ENCODE measurements around the gene ZNF580. TPM values are rescaled to one million over a fixed set of nuclear protein-coding genes. Genes with fewer than 3 reads are reported as not detected.

ZNF580 gene, protein sequence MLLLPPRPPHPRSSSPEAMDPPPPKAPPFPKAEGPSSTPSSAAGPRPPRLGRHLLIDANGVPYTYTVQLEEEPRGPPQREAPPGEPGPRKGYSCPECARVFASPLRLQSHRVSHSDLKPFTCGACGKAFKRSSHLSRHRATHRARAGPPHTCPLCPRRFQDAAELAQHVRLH
- 10.1 and 10.4 TPM in 2 replicates for total RNA-seq

GRCh38 chr19:55640577-55641425 is at the start of gene ZNF580:
TSS of gene ZNF580 (plus strand) at chr19:55641002. CDS start at chr19:55642509, 1,507 bp downstream.
- Histone ChIP-seq H3K4me3 (ENCODE audit: low read depth, low read length) (peak within 1 kb of the TSS; percentile 68), H3K36me3 (ENCODE audit: control insufficient read depth, insufficient read depth, low read length) (peaks cover 4% of the 10 kb centered on the region), H3K27me3 (ENCODE audit: control insufficient read depth, insufficient read depth, low read length) (no peaks in the 10 kb centered on the region)
- DNase-seq (ENCODE audit: low read depth) = no peak
- no peak for TF ChIP-seq CTCF (IDR thresholded peaks at IDR 0.05; ENCODE audit: insufficient read depth, low read length, poor library complexity, severe bottlenecking)

- no peak overlapping the region for H3K4me3 ChIP-seq (ENCODE audit: low read depth, low read length)
- no peak for DNase-seq (ENCODE audit: low read depth)
- no peak for TF ChIP-seq CTCF (IDR thresholded peaks at IDR 0.05; ENCODE audit: insufficient read depth, low read length, poor library complexity, severe bottlenecking)
These were observed 49.2 kb upstream of the ZNF580 start for GRCh38 chr19:55591555-55591954.

DNA sequence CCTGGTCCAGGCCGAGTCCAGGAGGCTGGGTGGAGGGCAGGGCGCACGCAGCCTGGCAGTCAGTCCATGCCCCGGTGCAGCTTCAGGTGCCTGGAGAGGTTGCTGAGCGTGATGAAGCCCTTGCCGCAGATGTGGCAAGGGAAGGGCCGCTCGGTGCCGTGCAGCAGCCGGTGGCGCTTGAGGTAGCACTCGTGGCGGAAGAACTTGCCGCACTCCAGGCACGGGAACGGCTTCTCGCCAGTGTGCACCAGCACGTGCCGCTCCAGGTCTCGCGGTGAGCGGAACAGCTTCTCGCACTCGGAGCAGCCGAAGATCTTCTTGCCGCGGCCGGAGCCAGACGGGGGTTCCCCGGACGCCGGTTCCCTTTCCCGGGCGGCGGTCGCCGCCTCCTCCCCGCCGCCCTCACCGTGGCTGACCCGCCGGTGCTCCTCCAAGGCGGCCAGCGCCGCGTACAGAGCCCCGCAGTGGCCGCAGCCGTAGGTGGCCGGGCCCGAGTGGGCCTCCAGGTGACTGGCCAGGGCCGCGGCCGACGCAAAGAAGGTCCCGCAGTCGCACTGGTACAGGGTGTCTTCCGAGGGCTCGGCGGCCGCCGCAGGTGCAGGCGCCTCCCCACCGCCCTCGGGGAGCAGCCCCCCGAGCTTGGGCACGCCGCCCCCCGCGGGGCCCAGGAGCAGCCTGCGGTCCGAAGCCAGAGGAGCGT is 48.3 kb upstream of the ZNF580 start:
- TF ChIP-seq CTCF (IDR thresholded peaks at IDR 0.05; ENCODE audit: insufficient read depth, low read length, poor library complexity, severe bottlenecking) = no peak
- DNase-seq (ENCODE audit: low read depth) = no peak
- Histone ChIP-seq H3K27me3 (ENCODE audit: control insufficient read depth, insufficient read depth, low read length) (no peaks in the 10 kb centered on the region), H3K36me3 (ENCODE audit: control insufficient read depth, insufficient read depth, low read length) (no peaks in the 10 kb centered on the region), H3K4me3 (ENCODE audit: low read depth, low read length) (no peak overlapping the region)

More at GRCh38 chr19:55591555-55591954, 49.2 kb upstream of the ZNF580 start:
- Histone ChIP-seq H3K27me3 (ENCODE audit: control insufficient read depth, insufficient read depth, low read length) (no peaks in the 10 kb centered on the region), H3K36me3 (ENCODE audit: control insufficient read depth, insufficient read depth, low read length) (no peaks in the 10 kb centered on the region)

DNA sequence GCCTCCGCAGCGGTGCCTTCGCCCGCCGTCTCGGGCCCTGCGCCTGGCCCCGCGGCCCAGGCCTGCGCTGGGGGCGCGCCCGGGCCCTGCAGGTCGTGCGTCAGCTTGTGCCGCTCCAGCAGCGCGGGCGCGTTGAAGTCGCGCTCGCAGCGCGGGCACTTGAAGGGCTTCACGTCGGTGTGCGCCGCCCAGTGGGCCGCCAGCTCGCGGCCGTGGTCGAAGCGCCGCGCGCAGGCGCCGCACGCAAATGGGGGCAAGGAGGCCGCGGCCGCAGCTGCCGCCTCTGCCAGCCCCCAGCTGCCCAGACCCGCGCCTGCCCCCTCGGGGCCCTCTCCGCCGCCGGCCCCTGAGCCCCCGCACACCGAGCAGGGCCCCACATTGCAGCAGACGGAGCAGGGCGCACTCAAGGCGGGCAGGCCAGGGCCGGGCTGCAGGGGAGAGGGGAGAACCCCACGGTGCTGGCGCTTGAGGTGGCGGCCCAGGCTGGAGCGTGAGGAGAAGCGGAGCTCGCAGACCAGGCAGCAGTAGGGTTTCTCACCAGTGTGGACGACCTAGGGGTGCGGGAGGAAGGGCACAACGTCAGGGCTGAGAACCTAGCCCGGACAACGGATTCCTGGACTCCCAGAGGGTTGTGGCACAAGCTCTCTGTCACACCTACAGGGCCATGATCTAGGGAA is 47.6 kb upstream of the ZNF580 start:
- TF ChIP-seq CTCF (IDR thresholded peaks at IDR 0.05; ENCODE audit: insufficient read depth, low read length, poor library complexity, severe bottlenecking) = no peak
- DNase-seq (ENCODE audit: low read depth) = no peak
- no peaks in the 10 kb centered on the region for H3K27me3 ChIP-seq (ENCODE audit: control insufficient read depth, insufficient read depth, low read length)
- H3K36me3 ChIP-seq (ENCODE audit: control insufficient read depth, insufficient read depth, low read length) = no peaks in the 10 kb centered on the region
- no peak overlapping the region for H3K4me3 ChIP-seq (ENCODE audit: low read depth, low read length)

DNA sequence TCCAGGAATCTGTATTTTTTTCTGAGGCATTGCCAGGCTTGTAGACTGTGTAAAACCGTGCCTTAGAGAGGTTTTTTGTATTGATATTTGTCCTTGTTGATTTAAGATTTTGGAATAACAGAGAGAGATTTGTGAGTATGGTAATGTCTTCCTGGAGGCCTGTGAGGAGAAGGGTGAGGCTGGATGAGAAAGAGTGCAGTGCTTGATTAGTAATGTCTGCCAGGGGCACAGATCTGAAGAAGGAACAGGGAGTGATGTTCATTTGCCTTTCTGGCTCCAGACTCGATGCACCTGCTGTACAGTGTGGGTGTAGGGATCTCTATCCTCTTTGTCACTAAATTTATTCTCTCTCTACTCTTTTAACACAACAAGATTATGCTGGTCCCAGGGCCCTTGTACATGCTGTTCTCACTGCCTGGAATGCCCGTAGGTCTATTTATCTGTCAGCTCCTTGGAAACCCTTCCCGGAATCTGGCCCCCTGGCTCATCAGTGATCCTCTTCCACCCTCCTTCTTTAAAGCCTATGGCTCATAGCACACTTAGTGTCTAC is 45.7 kb upstream of the ZNF580 start:
- no peak overlapping the region for H3K4me3 ChIP-seq (ENCODE audit: low read depth, low read length)
- H3K27me3 ChIP-seq (ENCODE audit: control insufficient read depth, insufficient read depth, low read length) = no peaks in the 10 kb centered on the region
- TF ChIP-seq CTCF (IDR thresholded peaks at IDR 0.05; ENCODE audit: insufficient read depth, low read length, poor library complexity, severe bottlenecking) = no peak
- H3K36me3 ChIP-seq (ENCODE audit: control insufficient read depth, insufficient read depth, low read length) = no peaks in the 10 kb centered on the region
- no peak for DNase-seq (ENCODE audit: low read depth)
